Hematopoietic multipotent progenitor cell treated with erythropoietin and hydrocortisone succinate and interleukin-3 and kit ligand, for 15 days (in vitro differentiated cells): ENCODE data around the gene LPA.
"Not testable (repeated sequence)": the region's sequence is repeated elsewhere in the genome, so short reads cannot be mapped to it uniquely, and the experiment has no call there.

Source experiments
- DNase-seq: peaks from one replicate; pipeline ENCODE4 v3.0.0-alpha.2; 2015; ENCODE audit warnings: low spot score

Gene LPA

GRCh38 chr6:160664198-160664597, at the start of gene LPA:
Gene LPA (minus strand): TSS chr6:160664275. CDS start chr6:160664214, 61 bp downstream.
- DNase-seq = not testable (repeated sequence)

- DNase-seq = not testable (repeated sequence)
Observed at GRCh38 chr6:160708993-160709392, 44.9 kb upstream of the LPA start.

- DNase-seq = not testable (repeated sequence)
Observed at GRCh38 chr6:160704688-160705087, 40.6 kb upstream of the LPA start.

DNA sequence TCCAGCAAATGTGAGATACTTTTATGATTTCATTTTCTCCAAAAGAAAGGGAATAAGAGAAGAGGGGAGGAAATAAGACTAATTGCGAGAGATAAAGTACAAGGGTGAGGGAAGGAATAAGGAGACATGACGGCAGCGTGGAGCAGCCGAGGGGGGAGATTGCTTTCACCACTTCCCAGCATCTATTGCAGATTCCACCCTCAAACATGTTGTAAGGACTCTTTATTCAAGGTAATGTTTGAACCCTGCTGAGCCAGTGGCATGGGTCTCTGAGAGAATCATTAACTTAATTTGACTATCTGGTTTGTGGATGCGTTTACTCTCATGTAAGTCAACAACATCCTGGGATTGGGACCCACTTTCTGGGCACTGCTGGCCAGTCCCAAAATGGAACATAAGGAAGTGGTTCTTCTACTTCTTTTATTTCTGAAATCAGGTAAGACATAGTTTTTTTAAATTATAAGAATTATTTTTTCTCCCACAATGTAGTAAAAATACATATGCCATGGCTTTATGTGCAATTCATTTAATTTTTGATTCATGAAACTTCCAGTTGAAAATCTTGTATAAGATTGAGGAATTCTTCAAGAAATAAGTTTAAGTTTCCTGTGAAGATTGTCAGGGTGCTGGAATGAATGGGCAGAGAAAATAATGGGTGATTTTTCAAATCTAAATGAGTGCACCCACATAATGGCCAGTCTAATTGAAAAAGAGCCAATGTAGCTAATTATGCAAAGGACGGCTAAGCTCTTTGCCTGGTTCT, 38.0 kb upstream of the LPA start, which contains the start of gene PLG:
PLG (plus strand) TSS at position 327 of the 763 bp plus-strand sequence; CDS start at position 388, 61 bp downstream.
- not testable (repeated sequence) for DNase-seq

- no peak for DNase-seq
Observed at GRCh38 chr6:160697826-160698225, 33.8 kb upstream of the LPA start.

- DNase-seq = not testable (repeated sequence)
Observed at GRCh38 chr6:160696884-160697283, 32.8 kb upstream of the LPA start.

DNA sequence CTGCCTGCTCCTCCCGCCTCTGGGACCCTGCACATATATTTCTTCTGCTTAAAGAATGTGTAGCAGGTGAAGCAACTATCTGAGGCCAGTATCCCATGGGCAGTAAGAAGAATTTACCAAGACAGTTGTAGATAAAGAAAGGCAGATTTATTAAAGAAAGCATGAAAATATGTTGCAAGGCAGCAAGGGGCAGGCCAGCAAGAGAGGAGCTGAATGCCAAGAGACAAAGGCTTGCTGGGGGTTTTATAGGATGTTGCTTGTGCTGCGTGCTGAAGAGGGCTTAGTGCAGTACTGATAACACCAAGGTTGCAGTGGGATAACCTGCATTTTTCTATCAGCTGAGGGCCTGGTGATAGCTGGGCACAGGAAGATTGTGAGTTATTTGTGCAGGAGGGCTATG, 31.5 kb upstream of the LPA start:
- DNase-seq = not testable (repeated sequence)

GRCh38 chr6:160695025-160695424, 30.9 kb upstream of the LPA start:
- not testable (repeated sequence) for DNase-seq

GRCh38 chr6:160692369-160692959, 28.4 kb upstream of the LPA start:
- DNase-seq = no peak

DNA sequence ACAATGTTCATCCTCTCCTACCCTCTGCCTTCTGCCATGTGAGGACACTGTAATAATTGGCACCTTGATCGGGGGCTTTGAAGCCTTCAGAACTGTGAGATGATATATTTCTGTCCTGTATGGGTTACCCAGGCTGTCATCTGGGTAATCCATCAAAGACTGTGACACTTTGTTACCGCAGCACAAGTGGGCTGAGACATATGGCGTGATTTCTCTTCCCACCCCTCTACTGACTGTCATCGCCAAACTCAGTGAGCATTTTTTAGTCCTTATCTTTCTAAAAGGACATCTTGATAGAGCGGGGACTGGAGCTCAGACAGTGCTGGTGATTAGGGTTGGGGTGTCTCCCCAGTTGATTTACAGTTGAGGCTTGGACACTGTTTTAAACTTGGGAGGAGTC, 27.5 kb upstream of the LPA start:
- DNase-seq = no peak

DNA sequence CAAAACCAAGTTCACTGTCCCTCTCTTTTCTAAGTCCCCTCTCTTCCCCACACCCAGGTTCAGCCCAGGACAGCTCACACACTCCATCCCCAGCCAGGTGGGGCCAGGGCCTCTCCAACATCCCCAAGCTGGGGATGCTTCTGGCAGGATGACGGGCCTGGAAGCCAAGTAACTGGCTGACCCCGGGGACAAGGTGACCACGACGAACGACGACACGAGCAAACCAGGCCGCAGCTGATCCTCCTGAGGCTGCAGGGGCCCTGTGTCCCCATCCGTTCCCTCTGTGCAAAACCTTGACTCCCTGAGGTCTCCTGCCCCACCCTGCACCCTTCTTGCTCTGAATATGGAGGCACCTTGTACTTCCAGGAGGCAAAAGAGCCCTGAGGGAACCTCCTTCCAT, 26.4 kb upstream of the LPA start:
- no peak for DNase-seq

DNA sequence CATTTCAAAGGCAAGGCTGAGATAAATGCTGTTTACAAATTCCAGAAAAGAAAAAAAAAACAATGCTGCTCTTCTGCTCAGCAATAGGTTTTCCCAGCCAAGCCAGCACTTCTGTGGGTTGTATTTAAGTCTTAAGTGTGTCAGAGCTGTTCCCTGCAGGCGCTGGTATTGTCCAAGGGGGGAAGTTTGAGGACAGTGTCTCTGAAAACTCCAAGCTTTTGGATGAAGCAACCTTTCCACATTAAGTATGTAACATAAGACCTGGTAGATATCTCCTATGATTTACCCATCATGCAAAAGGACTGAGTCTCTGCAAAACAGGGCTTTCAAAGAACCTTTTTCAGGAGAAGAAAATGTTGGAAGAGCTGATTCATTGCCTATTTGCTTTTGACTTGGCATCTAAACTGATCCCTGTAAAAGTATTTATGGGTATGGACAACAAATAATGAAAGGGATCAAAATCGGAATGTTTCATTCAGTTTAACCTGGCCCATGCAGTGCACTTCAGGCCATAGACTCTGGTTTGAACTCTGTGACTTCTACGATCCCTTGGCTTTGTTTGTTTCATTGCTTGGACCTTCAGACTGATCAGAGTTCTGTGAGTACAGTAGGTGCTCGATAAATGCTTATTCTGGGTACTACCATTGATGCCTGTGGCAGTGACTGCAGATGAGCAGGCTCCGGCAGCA, 21.8 kb upstream of the LPA start:
- DNase-seq = no peak

DNA sequence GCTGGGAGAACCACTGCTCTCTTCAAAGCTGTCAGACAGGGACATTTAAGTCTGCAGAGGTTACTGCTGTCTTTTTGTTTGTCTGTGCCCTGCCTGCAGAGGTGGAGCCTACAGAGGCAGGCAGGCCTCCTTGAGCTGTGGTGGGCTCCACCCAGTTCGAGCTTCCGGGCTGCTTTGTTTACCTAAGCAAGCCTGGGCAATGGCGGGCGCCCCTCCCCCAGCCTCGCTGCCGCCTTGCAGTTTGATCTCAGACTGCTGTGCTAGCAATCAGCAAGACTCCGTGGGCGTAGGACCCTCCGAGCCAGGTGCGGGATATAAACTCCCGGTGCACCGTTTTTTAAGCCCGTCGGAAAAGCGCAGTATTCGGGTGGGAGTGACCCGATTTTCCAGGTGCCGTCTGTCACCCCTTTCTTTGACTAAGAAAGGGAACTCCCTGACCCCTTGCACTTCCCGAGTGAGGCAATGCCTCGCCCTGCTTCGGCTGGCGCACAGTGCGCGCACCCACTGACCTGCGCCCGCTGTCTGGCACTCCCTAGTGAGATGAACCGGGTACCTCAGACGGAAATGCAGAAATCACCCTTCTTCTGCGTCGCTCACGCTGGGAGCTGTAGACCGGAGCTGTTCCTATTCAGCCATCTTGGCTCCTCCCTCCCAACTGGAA, 21.2 kb upstream of the LPA start:
- DNase-seq = not testable (repeated sequence)

DNA sequence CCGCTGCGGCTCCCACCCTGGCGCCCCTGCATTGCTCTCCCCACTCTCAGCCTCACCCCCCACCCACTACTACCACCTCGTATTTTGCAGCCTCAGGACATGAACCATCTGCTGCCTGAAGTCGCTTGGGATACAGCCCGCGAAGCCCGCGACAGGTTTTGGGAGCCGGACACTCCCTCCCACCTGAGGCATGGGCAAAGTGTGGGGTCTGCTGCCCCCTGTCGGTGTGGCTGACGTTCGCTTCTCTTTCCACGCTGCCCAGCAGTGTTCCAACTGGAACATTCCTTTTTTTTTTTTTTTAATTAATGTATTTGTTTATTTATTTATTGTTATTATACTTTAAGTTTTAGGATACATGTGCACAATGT, 15.3 kb upstream of the LPA start:
- DNase-seq = no peak

GRCh38 chr6:160678744-160679401, 14.8 kb upstream of the LPA start:
- DNase-seq = no peak

GRCh38 chr6:160678230-160678629, 14.2 kb upstream of the LPA start:
- DNase-seq = no peak

DNA sequence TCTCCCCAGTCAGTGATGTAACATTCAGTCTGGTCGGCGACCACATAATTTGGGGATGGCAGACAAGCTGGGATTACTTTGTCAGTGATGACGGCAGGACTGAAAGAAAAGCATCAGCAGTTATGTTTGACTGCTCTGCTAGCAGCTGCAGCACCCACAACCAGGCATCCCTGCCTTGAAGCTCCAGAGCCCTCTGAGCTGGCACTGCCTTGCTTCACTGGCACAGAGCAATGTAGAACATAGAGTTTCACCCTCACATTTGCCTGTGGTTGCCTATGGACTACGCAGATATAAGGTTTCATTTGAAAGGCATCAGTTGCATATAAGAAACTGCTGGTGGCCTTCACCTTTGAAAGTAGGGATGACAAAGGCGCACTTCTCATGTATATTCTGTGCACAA, 12.3 kb upstream of the LPA start:
- DNase-seq = not testable (repeated sequence)

DNA sequence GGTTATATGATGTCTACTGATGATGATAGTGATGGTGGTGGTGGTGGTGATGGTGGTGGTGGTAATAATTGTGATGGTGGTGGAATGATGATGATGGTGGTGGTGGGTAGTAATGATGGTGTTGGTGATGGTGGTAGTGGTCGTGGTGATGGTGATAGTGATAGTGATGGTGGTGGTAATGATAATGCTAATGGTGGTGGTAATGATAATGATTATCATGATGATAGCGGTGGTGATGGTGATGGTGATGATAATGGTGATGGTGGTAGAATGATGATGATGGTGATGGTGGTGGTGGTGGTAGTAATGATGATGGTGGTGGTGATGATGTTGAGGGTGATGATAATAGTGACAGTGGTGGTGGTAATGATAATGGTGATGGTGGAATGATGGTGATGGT, 4.5 kb upstream of the LPA start:
- DNase-seq = no peak

DNA sequence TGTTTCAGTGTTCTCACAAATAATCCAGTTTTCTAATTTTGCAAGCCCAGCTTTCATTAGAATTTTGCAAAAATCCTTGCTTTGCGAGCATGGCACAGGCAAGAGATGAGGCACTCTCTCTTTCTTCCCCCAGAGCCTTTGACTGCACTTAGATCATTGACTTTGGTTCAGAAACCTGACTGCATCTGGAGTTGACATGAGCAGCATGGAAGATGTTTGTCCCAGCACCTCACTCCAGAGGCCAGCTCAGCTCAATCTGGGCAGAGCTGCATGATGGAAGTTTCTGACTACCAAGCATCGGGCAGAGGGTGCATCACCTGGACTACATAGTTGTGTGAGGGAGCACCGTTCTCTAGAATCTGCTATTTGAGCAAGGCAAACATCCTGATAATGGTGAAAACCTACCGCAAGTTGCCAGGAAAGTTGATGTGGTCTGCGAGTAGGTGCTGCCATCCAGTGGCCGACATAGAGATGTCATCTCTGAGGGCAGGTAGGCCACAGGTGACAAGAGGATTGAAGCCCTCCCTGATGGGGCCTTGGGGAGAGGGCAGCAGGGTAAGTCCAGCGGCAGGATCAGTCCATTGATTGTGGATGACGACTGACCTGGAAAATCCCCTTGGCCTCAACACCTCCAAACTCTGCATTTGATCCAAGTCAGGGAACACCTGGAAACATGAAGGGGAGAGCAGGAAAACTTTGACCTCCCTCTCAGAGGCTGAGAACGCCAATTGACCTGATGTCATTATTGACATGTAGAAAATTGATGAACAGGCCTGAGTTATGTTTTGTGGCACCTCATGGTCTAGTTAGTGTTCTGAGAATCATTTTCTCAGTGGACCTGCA, 3.8 kb upstream of the LPA start:
- no peak for DNase-seq

GRCh38 chr6:160662842-160663241, 1.2 kb downstream of the LPA start:
- DNase-seq = no peak

DNA sequence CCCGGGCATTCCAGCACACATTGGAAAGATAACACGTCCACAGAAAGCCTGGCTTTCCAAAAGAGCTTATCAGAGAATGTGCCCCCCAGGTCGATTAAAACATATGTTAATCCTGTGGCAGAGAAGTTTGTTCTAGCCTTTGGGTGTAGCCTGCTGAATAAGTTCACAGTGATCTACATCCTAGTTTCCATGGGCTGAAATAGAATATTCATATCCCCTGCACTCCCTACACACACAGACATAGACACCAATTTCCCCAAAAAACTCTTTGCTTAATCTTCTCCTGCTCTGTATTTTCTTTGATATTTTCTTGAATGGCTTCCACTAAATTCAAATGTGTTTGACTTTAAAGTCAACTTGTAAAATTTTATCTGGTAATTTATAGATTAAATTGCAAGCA, 1.6 kb downstream of the LPA start:
- no peak for DNase-seq
